ENCODE measurements around the gene MMEL1. TPM values are rescaled to one million over a fixed set of nuclear protein-coding genes. Genes with fewer than 3 reads are reported as not detected.
A peak's percentile ranks its signal among the peaks of the same experiment; 100 is the strongest.

MMEL1 gene
- polyA plus RNA-seq, 1 donor from 2014 or later: 5.8 TPM

DNA sequence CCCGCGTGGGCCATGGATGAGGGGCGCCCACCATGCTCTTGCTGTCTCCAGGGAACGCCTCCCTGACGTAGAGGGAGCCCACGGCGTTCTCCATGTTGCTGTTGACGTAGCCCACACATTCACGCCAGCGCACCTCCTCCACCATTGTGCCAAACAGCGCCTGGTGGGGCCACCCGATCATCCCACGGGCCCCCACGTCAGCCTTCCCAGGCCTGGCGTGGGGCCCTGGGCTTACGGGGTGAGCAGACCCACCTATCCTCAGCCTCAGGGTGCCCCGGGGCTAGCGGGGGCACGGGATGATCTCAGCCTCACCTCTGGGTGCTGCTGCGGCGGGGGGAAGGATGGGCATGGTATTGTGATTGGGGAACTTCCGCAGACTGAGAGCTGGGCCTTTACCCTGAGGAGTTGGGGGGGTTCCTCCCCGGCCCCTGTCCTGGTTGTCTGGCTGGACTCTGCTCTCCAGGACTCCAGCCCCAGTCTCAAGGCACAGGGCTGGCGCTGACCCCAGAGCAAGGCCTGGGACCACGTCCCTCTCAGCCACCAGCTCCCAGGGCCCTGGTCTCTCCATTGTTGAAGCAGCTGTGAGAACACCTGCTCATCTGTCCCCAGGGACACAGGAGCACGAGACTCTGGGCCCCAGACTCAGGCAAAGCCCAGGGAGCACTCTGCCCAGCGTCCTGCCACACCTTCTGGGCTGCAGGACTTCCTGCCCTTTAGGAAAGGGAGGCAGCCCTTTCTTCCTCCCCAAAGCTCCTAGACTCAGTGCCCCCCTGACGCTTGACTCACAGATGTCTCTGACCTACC is 36.1 kb downstream of the MMEL1 start:
- H3K4me3 Mint-ChIP-seq: no peak overlapping the region
- H3K4me1 Mint-ChIP-seq: peaks cover 3 to 6% (median 4%) of the 10 kb centered on the region in 3 donors
- H3K9me3 Mint-ChIP-seq: peaks cover 3 to 11% (median 3%) of the 10 kb centered on the region in 3 donors
- peak overlapping the region in 1 of 3 donors; percentile 20 for H3K27ac Mint-ChIP-seq
- H3K27me3 Mint-ChIP-seq: peaks cover 8% of the 10 kb centered on the region
- H3K36me3 Mint-ChIP-seq: peaks cover 1% of the 10 kb centered on the region

DNA sequence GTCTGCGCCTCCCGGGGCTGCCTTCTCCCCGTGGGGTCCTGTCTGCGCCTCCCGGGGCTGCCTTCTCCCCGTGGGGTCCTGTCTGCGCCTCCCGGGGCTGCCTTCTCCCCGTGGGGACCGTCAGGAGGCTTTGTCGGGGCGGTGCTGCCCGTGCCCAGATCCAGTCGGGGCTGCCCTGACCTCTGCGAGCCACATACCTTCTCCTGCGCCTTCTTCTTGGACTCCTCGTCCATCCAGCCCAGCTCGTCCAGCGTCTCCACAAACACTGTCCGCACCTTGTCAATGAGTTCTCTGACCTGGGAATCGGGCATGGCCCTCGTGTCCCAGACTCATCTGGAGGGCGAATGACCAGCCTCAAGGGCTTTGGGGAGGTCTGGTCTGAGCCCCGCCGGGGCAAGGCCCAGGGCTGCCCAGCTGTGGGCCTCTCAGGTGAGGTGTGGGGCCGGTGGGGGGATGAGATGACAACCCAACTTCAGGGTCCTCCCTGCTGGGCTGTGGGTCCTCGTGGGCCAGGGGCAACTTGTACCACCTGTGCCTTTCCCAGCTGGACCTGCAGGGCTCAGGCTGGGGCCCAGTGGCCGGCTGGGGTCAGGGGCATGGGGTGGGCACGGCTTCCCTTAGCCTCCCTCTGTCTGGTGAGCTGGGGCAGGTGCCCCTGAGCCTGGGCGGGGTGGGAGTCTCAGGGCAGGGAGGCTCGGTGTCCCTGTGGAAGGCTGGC is 36.8 kb downstream of the MMEL1 start:
- peaks cover 1% of the 10 kb centered on the region for H3K36me3 Mint-ChIP-seq
- no peak overlapping the region for H3K27ac Mint-ChIP-seq
- no peak overlapping the region for H3K4me3 Mint-ChIP-seq
- peaks cover 5% of the 10 kb centered on the region for H3K27me3 Mint-ChIP-seq
- H3K4me1 Mint-ChIP-seq: peaks cover 0 to 4% (median 3%) of the 10 kb centered on the region in 3 donors
- H3K9me3 Mint-ChIP-seq: peaks cover 3 to 10% (median 3%) of the 10 kb centered on the region in 3 donors

DNA sequence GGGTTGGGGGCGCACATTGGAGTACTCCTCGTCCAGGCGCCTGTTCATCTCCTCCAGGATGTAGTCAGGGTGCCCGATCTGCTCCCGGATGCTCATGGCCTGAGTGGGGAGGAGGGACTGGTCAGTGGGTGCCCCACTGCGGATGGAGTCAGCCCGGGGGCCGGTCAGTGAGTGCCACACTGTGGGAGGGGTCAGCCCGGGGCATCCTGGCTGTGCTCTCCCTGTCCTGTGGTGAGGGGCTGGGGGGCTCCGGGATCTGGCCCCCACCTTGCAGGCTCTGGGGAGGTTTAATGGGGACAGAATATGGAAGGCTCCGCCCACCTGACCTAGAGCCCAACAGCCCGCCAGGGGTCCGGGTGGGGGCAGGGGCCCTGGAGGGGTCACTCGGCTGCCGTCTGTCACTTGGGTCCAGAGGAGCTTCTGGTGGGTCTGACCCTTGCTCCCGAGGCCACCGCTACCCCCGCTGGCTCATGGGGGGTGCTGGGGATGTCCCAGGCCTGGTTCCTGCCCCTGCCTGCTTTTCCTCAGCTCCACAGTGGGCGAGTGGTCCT is 37.5 kb downstream of the MMEL1 start:
- Mint-ChIP-seq H3K9me3 (peaks cover 3 to 7% (median 3%) of the 10 kb centered on the region in 3 donors), H3K27me3 (peaks cover 5% of the 10 kb centered on the region), H3K4me3 (no peak overlapping the region), H3K36me3 (peaks cover 1% of the 10 kb centered on the region), H3K4me1 (peaks cover 0 to 4% (median 3%) of the 10 kb centered on the region in 3 donors), H3K27ac (no peak overlapping the region)

DNA sequence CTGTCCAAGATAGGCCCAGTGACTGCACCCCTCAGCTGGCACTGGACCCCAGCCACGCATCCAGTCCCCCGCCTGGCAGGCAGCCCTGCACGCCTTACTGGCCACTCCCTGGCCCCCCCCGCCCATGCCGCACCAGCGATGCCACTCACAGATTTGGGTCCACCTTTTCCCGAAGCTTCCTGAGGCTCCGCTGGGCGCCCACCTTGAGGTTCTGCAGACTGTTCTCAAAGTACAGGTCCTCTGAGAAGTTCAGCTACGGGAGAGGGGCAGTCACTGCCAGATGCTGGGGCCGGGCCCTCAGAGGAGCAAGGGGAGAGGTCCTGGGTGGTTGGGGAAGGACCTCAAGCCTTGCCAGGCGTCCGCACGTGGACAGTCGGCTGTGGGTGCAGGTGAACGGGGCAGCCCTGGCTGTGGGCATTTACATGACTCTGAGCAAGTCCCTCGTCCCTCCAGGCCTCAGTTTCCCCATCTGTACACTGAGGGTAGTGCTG is 38.1 kb downstream of the MMEL1 start:
- Mint-ChIP-seq H3K4me1 (peaks cover 0 to 4% (median 3%) of the 10 kb centered on the region in 3 donors), H3K36me3 (peaks cover 1% of the 10 kb centered on the region), H3K27ac (no peak overlapping the region), H3K9me3 (peaks cover 3 to 7% (median 3%) of the 10 kb centered on the region in 3 donors), H3K27me3 (peaks cover 5% of the 10 kb centered on the region), H3K4me3 (no peak overlapping the region)

DNA sequence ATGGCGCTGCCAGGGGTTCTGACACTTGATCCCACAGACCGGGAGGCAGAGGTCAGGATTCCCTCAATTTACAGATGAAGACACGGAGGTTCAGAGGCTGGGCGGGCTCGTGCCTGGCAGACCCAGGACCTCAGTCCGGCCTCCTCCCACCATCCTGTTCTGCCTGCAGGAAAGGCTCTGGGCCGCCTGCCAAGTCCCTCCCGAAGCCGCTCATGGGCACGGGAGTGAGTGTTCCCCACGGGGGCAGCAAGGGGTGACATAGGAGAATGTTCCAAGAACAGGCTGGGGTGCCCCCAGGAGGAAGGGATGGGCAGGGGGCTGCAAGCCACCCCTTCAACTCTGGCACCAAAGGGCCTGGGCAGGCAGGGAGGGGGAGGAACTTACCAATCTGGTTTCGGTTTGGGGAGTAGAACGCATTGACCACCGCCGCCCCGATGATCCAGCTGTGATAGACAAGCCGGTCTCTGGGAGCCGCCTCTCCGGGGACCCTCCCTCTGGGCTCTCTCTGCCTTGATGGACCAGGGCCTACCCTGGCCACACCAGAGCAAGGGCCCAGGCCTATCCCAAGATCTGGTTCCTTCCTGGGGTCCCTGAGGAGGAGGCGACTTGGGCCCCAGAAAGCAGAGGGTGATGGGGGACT is 38.7 kb downstream of the MMEL1 start:
- Mint-ChIP-seq H3K9me3 (peaks cover 3 to 7% (median 3%) of the 10 kb centered on the region in 3 donors), H3K27me3 (peaks cover 5% of the 10 kb centered on the region), H3K4me1 (peaks cover 0 to 4% (median 3%) of the 10 kb centered on the region in 3 donors), H3K4me3 (no peak overlapping the region), H3K36me3 (peaks cover 1% of the 10 kb centered on the region), H3K27ac (no peak overlapping the region)

DNA sequence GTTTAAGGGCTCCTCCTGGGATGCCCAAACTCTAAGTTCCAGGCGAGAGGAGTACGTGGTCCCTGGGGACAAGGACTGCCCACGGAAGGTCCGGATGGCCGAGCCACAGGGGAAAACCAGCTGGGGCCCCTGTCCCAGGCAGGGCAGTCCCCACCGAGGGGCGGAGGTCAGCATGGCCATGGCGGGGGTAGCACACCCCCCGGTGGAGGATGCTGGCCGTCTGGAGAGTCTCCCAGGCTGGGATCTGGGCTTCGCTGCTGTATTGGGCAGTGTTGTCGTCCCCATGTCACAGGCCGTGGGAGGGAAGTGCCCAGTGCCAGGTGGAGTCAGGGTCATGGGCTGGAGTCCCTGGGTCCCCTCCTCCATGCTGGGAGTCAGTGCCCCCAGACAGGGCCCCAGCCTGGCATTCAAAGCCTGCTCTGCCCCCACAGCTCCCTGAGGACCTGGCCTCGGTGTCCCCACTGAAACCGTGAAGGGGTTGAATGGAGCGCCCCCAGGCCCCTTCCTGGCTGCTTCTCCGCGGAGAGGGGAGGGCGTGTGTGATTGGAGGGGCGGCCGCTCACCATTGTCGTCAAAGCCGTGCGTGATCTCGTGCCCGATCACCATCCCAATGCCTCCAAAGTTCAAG is 39.5 kb downstream of the MMEL1 start:
- no peak overlapping the region for H3K27ac Mint-ChIP-seq
- H3K4me3 Mint-ChIP-seq: no peak overlapping the region
- peaks cover 5% of the 10 kb centered on the region for H3K27me3 Mint-ChIP-seq
- H3K9me3 Mint-ChIP-seq: peaks cover 0 to under 1% (median under 1%) of the 10 kb centered on the region in 3 donors
- H3K4me1 Mint-ChIP-seq: peaks cover 0 to 4% (median 3%) of the 10 kb centered on the region in 3 donors
- H3K36me3 Mint-ChIP-seq: peaks cover under 1% of the 10 kb centered on the region

DNA sequence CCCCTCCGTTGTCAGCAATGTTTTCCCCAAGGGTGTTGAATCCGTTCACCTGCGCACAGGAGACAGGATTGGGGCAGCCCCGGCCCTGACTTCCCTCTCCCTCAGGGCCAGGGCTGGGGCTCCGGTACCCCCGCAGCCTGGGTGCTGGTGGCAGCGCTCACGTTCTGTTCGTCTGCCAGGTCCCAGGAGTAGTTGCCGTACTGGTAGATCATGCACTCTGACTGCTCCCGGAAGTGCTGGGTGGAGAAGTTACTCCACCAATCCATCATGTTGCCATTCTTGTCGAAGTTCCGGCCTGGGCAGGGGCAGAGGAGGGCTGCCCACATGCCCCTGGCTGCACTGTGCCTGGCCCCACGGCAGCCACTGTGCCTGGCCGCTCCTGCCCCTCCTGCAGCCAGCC is 40.1 kb downstream of the MMEL1 start:
- Mint-ChIP-seq H3K36me3 (no peaks in the 10 kb centered on the region), H3K4me1 (peaks cover 0 to 4% (median 3%) of the 10 kb centered on the region in 3 donors), H3K27me3 (peaks cover 5% of the 10 kb centered on the region), H3K27ac (no peak overlapping the region), H3K9me3 (no peaks in the 10 kb centered on the region), H3K4me3 (peak overlapping the region in 1 of 4 donors; percentile 47)

DNA sequence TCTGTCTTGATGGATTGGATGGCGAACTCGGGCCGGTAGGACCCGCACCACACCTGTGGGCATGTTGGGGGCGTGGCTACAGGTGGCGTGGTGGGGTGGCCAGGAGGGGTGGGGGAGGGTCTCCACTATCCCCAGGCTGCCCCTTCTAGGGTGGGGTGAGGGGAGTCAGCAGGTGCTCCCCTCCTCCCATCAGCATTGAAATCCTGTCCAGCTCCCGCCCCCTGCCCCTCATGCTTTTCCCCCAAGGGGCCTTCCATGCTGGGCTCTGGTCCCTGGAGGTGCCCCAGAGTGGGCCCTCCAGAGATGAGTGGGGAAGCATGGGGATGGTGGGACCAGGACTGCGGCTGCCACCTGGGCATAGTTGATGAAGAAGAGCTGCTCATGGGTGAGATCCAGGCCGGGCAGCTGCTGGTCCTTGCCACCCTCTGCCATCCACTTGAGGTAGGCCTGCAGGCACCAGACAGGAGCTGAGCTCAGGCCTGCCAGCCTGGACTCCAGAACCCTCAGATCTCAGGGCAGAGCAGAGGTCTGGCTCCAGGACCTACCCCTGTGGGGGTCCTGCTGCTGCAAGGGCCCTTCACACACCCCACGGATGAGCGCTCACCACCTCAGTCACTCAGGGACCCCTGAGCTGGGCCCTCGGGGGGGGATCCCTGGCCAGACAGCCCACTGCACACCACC is 41.1 kb downstream of the MMEL1 start:
- H3K27me3 Mint-ChIP-seq: peaks cover 5% of the 10 kb centered on the region

DNA sequence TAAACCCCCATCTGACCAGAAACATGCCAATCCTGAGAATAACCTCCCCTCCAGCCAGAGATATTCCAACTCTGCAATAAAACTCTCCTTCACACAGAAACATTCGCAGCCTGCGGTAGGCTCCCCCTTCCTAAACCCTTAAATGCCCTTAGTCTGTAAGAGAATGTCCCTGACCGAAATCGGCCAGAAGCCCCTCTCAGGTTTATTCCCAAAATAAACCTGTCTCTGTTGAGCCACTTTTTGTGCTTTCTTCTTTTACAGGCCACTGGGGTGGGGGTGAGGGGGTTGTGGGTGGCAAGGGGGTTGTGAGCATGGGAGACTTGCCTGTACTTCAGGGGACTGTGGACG is 41.6 kb downstream of the MMEL1 start:
- Mint-ChIP-seq H3K36me3 (no peaks in the 10 kb centered on the region), H3K27me3 (peaks cover 5% of the 10 kb centered on the region), H3K9me3 (no peaks in the 10 kb centered on the region), H3K4me1 (peaks cover 0 to 3% (median 0%) of the 10 kb centered on the region in 3 donors), H3K27ac (peak overlapping the region in 1 of 3 donors; percentile 20), H3K4me3 (no peak overlapping the region)

More for the DNA sequence above, 41.1 kb downstream of the MMEL1 start:
- Mint-ChIP-seq H3K4me3 (no peak overlapping the region), H3K4me1 (peaks cover 0 to 3% (median 0%) of the 10 kb centered on the region in 3 donors), H3K36me3 (no peaks in the 10 kb centered on the region), H3K27ac (peak overlapping the region in 1 of 3 donors; percentile 20), H3K9me3 (no peaks in the 10 kb centered on the region)

DNA sequence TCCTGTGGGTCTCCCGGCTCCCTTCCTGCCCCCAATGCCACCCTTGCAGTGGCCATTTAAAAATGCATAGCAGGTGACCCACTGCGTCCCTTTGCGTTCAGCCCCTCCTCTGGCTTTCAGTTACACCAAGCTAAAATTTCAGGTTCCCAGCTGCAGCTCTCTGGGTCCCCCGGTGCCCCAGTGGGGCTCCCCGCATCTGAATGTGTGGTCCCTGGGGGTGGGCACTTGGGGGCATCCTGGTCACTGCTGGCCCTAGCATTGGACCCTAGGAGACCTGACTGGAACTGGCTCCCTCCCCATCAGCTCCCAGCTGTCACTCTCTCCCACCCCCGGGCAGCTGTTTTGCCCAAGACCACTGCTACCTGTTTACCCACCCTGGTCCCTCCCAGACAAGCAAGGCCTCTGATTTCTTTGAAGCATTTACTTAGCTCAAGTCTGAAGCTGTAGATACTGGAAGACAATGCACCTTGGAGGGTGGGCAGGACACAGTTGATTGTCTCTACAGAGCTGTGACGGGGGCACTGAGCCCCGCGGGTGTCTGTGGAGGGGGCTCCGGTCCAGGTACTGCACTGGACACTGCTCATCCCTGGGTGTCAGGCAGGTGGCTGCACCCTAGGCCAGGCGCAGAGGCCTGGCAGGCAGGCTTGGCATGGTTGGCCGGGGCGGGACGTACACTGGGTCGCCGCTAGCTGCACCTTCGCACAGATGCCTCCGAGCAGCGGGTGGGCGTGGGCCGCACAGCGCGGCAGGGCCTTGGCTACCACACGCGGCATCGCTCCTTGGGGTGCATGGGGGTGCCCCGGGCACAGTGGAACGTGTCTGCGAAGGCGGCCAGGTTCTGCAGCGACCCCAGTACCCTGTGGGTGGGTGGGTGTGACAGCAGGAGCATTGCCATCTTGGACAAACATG is 42.3 kb downstream of the MMEL1 start:
- H3K27ac Mint-ChIP-seq: peak overlapping the region in 2 of 3 donors; percentile 20 to 43
- no peaks in the 10 kb centered on the region for H3K9me3 Mint-ChIP-seq
- H3K27me3 Mint-ChIP-seq: peaks cover 5% of the 10 kb centered on the region
- peak overlapping the region in 1 of 4 donors; percentile 63 for H3K4me3 Mint-ChIP-seq
- peaks cover 0 to 3% (median 3%) of the 10 kb centered on the region in 3 donors for H3K4me1 Mint-ChIP-seq
- no peaks in the 10 kb centered on the region for H3K36me3 Mint-ChIP-seq

DNA sequence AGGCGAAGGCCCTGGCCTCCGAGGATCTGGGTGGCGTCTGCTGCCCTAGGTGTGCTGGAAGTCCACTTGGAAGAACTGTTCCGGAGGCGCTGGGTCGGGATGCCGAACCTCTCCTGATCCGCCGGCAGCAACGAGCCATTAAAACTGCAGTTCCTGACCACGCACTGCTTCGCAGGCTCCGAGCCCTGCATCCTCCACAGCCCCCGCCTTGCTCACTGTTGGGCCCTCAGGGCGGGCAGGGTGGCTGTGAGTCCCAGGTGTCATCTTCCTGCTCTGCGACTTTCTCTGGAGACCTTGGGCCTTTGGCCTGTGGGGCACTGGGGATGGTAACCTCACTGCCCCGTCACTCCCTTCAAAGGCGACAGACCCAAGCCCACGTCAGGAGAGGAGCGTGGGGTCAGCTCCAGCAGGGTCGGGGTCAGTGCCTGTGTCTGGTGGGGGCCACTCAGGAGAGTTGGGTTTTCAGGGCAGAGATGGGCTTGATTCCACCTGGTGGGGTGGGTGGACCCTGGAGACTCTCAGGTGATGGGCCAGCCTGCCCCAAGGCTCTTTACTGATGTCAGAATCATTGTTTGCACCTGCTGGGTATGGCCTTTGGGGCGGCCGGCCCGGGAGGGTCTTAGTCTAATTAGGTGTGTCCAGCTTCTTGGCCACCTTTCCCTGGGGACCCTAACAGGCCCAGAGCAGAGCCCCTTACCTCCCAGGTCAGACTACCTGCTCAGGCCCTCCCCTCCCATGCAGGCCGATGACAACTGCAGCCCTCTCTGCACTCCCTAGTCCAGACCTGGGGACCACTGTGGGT is 43.2 kb downstream of the MMEL1 start:
- Mint-ChIP-seq H3K4me3 (peak overlapping the region in 1 of 4 donors; percentile 63), H3K27me3 (peaks cover 5% of the 10 kb centered on the region), H3K9me3 (no peaks in the 10 kb centered on the region), H3K27ac (peak overlapping the region in 1 of 3 donors; percentile 18), H3K36me3 (no peaks in the 10 kb centered on the region), H3K4me1 (peaks cover 1 to 9% (median 8%) of the 10 kb centered on the region in 3 donors)

DNA sequence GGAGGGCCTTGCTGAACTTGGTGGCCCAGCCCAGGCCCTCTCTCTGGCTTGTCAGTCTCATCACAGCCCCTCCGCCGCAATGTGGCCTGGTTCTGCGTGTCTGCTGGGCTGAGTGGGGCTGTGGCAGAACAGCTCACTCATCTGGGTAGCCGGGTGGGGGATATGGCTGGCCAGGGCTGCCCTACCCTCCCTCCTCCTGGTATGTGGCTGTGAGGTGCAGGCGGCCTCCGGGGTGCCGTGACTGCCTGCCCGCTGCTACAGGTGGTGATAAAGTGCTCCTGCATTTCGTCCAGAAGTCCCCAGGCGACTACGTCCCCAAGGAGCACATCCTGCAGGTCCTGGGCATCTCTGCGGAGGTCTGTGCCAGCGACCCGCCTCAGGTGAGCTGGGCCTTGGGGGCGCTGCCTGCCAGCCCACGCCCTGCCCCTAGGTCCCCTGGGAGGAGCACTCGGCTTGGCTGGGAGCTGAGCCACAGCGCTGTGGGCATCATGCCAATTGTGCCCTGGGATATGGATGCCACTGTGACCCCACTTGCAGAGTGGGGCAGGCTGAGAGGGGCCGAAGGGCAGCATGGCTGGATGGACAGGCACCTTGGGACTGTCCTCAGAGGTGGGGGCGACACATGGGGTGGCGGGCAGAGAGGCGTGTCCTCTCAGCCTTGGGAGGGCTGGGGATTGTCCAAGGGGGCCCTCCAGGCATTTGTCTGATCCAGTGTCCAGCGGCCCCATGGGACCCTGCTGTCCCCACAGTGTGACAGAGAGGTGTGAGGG is 44.0 kb downstream of the MMEL1 start:
- Mint-ChIP-seq H3K4me1 (peaks cover 8 to 17% (median 16%) of the 10 kb centered on the region in 3 donors), H3K36me3 (no peaks in the 10 kb centered on the region), H3K27ac (peak overlapping the region in 1 of 3 donors; percentile 40), H3K4me3 (peak overlapping the region in 3 of 4 donors; percentile 38 to 77 (median 57)), H3K27me3 (peaks cover 2% of the 10 kb centered on the region), H3K9me3 (no peaks in the 10 kb centered on the region)

Measured in IgD-negative memory B cell (primary cell).